Measurements from ENCODE around the gene SERPINA5.

GRCh38 chr14:94571950-94572349 is 9.3 kb upstream of the SERPINA5 start:
- TF ChIP-seq POLR2A (IDR thresholded peaks at IDR 0.05; ENCODE audit: low read depth, low read length) (no peak), POLR2AphosphoS5 (IDR thresholded peaks at IDR 0.05; ENCODE audit: low read depth, low read length) (no peak), SPI1 (IDR thresholded peaks at IDR 0.05; ENCODE audit: low read depth, low read length) (no peak)

Measured in GM12891 (cell line).